ENCODE measurements around the gene NKTR. TPM values are rescaled to one million over a fixed set of nuclear protein-coding genes. Genes with fewer than 3 reads are reported as not detected.

The NKTR gene
- total RNA-seq, 2 experiments from 2014 or later: 97.8 to 98.9 TPM

DNA sequence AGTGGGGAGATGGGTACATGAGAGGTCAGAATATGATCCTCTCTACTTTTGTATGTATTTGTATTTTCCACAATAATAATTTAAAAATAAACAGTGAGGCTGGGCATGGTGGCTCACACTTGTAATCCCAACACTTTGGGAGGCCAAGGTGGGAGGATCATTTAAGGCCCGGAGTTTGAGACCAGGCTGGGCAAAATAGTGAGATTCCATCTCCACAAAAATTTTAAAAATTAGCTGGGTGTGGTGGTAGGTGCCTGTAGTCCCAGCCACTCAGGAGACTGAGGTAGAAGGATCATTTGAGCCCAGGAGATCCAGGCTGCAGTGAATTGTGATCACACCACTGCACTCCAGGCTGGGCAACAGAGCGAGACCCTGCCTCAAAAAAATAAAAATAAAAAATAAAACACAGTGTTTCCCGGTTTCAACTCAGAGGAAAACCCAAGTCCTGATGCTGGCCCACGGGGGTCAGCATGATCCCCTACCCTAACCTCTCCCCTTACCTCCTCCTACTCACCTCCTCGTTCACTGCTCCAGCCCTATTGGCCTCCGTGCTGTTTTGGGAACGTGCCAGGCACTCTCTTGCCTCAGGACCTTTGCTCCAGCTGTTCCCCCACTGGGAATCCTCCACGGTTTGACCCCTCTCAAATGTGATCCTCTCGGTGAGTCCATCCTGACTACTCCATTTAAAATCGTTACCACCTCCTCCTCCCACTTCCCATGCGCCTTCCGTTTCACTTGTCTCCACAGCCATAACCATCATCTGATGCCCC lies 82.0 kb downstream of the NKTR start:
- Mint-ChIP-seq H3K4me3 (no peak overlapping the region), H3K4me1 (peaks cover 13% of the 10 kb centered on the region), H3K27ac (no peak overlapping the region), H3K9me3 (peaks cover 5% of the 10 kb centered on the region), H3K36me3 (ENCODE audit: low read depth) (peaks cover 5% of the 10 kb centered on the region), H3K27me3 (peaks cover 15% of the 10 kb centered on the region)
- CTCF ChIA-PET: no interaction called here
- POLR2A ChIA-PET: no interaction called here
- DNase-seq: no peak

- H3K27ac Mint-ChIP-seq: no peak overlapping the region
- ChIA-PET POLR2A (no interaction called here), CTCF (interaction anchor here (0.7 kb wide), 1 partner anchor 50 kb away, joined by 3 read pairs; no protein-coding TSS in a partner anchor)
- DNase-seq: peak; percentile 57
- H3K4me1 Mint-ChIP-seq: peaks cover 11% of the 10 kb centered on the region
- H3K36me3 Mint-ChIP-seq (ENCODE audit: low read depth): no peaks in the 10 kb centered on the region
- H3K27me3 Mint-ChIP-seq: peaks cover 15% of the 10 kb centered on the region
- no peaks in the 10 kb centered on the region for H3K9me3 Mint-ChIP-seq
- no peak overlapping the region for H3K4me3 Mint-ChIP-seq
These were observed 83.6 kb downstream of the NKTR start for GRCh38 chr3:42683875-42684598.

GRCh38 chr3:42684632-42685362 lies 84.3 kb downstream of the NKTR start:
- Mint-ChIP-seq H3K4me1 (peaks cover 11% of the 10 kb centered on the region), H3K27me3 (peaks cover 16% of the 10 kb centered on the region), H3K4me3 (no peak overlapping the region), H3K27ac (no peak overlapping the region), H3K36me3 (ENCODE audit: low read depth) (no peaks in the 10 kb centered on the region), H3K9me3 (no peaks in the 10 kb centered on the region)
- ChIA-PET POLR2A (no interaction called here), CTCF (no interaction called here)
- no peak for DNase-seq

DNA sequence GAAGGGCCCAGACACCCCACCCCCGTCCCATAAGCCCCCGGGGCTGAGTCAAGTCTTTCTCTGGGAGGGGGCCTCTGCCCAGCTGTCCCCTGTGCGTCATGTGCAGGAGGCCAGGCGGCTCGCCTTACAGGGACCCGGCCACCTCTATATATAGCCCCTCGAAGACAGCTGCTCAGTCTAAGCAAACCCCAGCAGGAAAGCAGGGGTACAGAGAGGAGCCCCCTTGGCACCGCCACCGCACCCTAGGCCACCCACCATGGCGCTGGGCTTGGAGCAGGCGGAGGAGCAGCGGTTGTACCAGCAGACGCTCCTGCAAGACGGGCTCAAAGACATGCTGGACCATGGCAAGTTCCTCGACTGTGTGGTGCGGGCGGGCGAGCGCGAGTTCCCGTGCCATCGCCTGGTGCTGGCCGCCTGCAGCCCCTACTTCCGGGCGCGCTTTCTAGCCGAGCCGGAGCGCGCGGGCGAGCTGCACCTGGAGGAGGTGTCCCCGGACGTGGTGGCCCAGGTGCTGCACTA lies 84.9 kb downstream of the NKTR start, which contains the start of gene KLHL40:
TSS of gene KLHL40 (plus strand) at position 175 of the 519 bp plus-strand sequence. CDS start at position 257, 82 bp downstream.
- CTCF ChIA-PET: no interaction called here
- Mint-ChIP-seq H3K4me3 (no peak within 1 kb of the TSS), H3K27me3 (peaks cover 18% of the 10 kb centered on the region), H3K36me3 (ENCODE audit: low read depth) (no peaks in the 10 kb centered on the region), H3K27ac (no peak within 1 kb of the TSS), H3K4me1 (peaks cover 11% of the 10 kb centered on the region), H3K9me3 (no peaks in the 10 kb centered on the region)
- DNase-seq: no peak
- POLR2A ChIA-PET: no interaction called here

- POLR2A ChIA-PET: no interaction called here
- H3K27me3 Mint-ChIP-seq: peaks cover 18% of the 10 kb centered on the region
These were observed 85.7 kb downstream of the NKTR start for GRCh38 chr3:42685891-42686820.

GRCh38 chr3:42686832-42687650 lies 86.6 kb downstream of the NKTR start:
- H3K36me3 Mint-ChIP-seq (ENCODE audit: low read depth): no peaks in the 10 kb centered on the region
- H3K4me1 Mint-ChIP-seq: peaks cover 11% of the 10 kb centered on the region
- no peak for DNase-seq
- no peaks in the 10 kb centered on the region for H3K9me3 Mint-ChIP-seq
- H3K27me3 Mint-ChIP-seq: peaks cover 15% of the 10 kb centered on the region
- H3K4me3 Mint-ChIP-seq: no peak overlapping the region
- POLR2A ChIA-PET: no interaction called here
- CTCF ChIA-PET: no interaction called here
- H3K27ac Mint-ChIP-seq: no peak overlapping the region

More at GRCh38 chr3:42685891-42686820, 85.7 kb downstream of the NKTR start:
- Mint-ChIP-seq H3K9me3 (no peaks in the 10 kb centered on the region), H3K4me3 (no peak overlapping the region), H3K4me1 (peaks cover 11% of the 10 kb centered on the region), H3K36me3 (ENCODE audit: low read depth) (no peaks in the 10 kb centered on the region), H3K27ac (no peak overlapping the region)
- no peak for DNase-seq
- CTCF ChIA-PET: no interaction called here

- Mint-ChIP-seq H3K27me3 (peaks cover 15% of the 10 kb centered on the region), H3K27ac (no peak overlapping the region), H3K36me3 (ENCODE audit: low read depth) (no peaks in the 10 kb centered on the region), H3K4me3 (no peak overlapping the region), H3K4me1 (peaks cover 11% of the 10 kb centered on the region), H3K9me3 (no peaks in the 10 kb centered on the region)
- ChIA-PET POLR2A (no interaction called here), CTCF (no interaction called here)
- DNase-seq: no peak
These were observed 87.5 kb downstream of the NKTR start for GRCh38 chr3:42688016-42688415.

DNA sequence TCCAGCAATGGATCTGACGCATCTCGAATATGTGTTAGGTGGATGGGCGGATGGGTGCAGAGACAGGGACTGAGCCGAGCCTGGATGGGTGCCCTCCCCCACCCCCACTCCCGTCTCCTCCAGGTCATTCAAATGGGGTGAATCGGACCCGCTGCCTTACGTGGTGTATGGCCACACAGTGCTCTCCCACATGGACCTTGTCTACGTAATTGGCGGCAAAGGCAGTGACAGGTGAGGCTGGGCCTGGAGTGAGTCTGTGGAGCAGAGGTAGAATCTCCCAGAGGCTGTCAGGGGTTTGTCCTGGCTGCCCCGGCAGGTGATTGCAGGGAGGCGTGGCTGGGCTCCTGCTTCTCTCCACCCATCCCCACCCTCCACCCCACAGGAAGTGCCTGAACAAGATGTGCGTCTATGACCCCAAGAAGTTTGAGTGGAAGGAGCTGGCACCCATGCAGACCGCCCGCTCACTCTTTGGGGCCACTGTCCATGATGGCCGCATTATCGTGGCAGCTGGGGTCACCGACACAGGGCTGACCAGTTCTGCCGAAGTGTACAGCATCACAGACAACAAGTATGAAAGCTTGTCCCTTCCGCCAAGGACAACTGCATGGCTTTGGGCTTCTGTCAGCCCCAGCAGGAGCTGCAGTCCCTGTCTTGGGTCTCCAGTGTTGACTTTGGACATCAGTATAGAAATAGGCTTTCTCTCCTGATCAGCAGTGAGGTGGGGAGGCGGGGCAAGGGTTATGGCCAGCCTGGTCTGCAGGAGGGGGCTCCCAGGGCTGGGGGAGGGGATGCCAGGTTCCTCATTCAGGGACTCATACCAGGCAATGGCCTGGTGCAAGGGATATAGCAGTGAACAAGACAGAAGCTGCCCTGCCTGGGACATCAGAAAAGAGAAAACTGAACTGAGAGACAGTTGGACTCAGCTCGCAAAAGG lies 88.3 kb downstream of the NKTR start:
- ChIA-PET POLR2A (no interaction called here), CTCF (no interaction called here)
- Mint-ChIP-seq H3K27me3 (peaks cover 15% of the 10 kb centered on the region), H3K36me3 (ENCODE audit: low read depth) (no peaks in the 10 kb centered on the region), H3K4me3 (no peak overlapping the region), H3K4me1 (peaks cover 9% of the 10 kb centered on the region), H3K27ac (no peak overlapping the region), H3K9me3 (no peaks in the 10 kb centered on the region)
- no peak for DNase-seq

DNA sequence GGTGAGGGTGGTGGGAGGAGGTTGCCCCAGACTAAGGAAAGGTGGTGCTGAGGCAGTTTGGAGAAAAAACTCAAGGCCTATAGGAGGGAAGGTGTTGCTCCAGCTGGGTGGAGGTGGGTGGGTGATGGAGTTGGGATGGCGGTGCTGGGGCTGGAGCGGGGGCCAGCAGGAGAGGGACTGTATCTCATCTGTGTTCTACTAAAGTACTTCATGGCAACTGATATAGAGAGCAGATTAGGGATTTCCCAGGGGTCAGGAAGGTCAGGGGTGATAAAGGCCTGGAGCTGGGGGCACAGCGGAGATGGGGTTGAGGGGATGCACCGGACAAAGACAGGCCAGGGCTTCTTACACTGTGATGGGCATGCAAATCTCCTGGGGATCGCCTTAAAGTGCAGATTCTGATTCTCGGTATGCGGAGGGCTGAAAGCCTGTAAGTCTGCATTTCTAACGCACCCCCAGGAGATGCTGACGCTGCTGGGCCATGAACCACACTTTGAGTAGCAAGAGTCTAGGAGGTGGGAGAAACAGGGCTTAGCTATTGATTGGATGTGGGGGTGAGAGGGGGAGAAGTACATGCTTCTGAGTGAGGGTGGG lies 89.0 kb downstream of the NKTR start:
- H3K27ac Mint-ChIP-seq: no peak overlapping the region
- ChIA-PET POLR2A (no interaction called here), CTCF (no interaction called here)
- no peaks in the 10 kb centered on the region for H3K36me3 Mint-ChIP-seq (ENCODE audit: low read depth)
- peaks cover 4% of the 10 kb centered on the region for H3K4me1 Mint-ChIP-seq
- H3K9me3 Mint-ChIP-seq: no peaks in the 10 kb centered on the region
- peaks cover 15% of the 10 kb centered on the region for H3K27me3 Mint-ChIP-seq
- no peak for DNase-seq
- H3K4me3 Mint-ChIP-seq: no peak overlapping the region

DNA sequence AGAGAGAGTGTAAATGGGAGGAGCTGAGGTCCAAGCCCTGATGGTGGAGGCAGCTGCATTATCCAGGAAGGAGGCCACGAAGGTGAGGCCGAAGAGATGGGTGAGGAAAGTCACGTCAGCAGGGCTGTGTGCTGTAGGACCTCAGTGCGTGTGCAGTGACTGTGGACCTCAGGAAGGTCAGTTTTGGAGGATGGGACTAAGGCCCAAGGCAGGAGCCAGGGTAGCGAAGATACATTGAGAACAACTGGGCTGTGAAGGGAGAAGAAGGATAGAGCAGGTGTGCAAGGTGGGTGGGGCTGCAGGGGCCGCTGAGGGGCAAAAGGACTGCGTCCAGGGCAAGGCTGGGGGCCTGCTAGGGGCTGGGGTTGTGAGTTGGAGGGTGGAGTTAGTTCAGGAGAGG lies 89.7 kb downstream of the NKTR start:
- no peak for DNase-seq
- H3K36me3 Mint-ChIP-seq (ENCODE audit: low read depth): no peaks in the 10 kb centered on the region
- POLR2A ChIA-PET: no interaction called here
- H3K9me3 Mint-ChIP-seq: no peaks in the 10 kb centered on the region
- CTCF ChIA-PET: no interaction called here
- H3K27ac Mint-ChIP-seq: no peak overlapping the region
- peaks cover 2% of the 10 kb centered on the region for H3K4me1 Mint-ChIP-seq
- H3K4me3 Mint-ChIP-seq: no peak overlapping the region
- H3K27me3 Mint-ChIP-seq: peaks cover 11% of the 10 kb centered on the region

All from activated CD4-positive, alpha-beta memory T cell treated with anti-CD3 and anti-CD28 coated beads, Interleukin-2, amount 10 ng/mL, durations not matched to agents 7 days and 5 days (primary cell).